HUES48 (cell line): ENCODE measurements around the gene ACSL5.
"Not testable (repeated sequence)": the region's sequence is repeated elsewhere in the genome, so short reads cannot be mapped to it uniquely, and the experiment has no call there.

Experiments
- H3K27ac ChIP-seq: one replicate; pipeline ENCODE4 v1.7.0; 2013; ENCODE audit warnings: low read depth, low read length, inconsistent platforms
- H3K27me3 ChIP-seq: 2 replicates; pipeline ENCODE4 v1.6.1; 2013; ENCODE audit warnings: mild to moderate bottlenecking, low read length; ENCODE audit not compliant: control insufficient read depth, insufficient read depth
- H3K36me3 ChIP-seq: 2 replicates; pipeline ENCODE4 v1.6.1; 2013; ENCODE audit warnings: low read length; ENCODE audit not compliant: control insufficient read depth, insufficient read depth
- H3K4me1 ChIP-seq: 2 replicates; pipeline ENCODE4 v1.6.1; 2013; ENCODE audit warnings: mild to moderate bottlenecking, low read length; ENCODE audit not compliant: control insufficient read depth, insufficient read depth
- H3K4me3 ChIP-seq: 2 replicates; pipeline ENCODE4 v1.5.1; 2013; ENCODE audit warnings: mild to moderate bottlenecking, low read depth, low read length
- H3K9ac ChIP-seq: 2 replicates; pipeline ENCODE4 v1.6.1; 2013; ENCODE audit warnings: mild to moderate bottlenecking, low read depth, low read length, moderate library complexity
- H3K9me3 ChIP-seq: 2 replicates; pipeline ENCODE4 v1.6.1; 2013; ENCODE audit warnings: low read length; ENCODE audit not compliant: control insufficient read depth, insufficient read depth

ACSL5 gene

DNA sequence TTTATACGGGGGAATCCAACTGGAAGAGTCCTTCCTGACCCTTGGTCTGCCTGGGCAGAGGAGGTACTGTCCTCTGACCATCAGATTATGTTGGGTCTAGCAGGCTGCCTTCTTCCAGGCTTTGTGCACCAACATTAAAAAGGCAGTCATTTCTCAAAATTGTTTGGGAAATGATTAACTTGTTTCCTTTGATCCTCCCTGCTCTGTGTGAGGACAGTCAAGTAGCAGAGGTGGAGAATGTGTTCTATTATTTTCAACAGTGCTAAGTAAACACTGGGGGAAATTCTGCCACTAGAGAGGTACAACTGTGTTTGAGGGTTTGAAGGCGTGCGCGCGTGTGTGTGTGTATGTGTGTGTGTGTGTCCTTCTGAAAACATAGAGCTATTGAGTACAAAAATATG is 20.6 kb downstream of the ACSL5 start:
- no peaks in the 10 kb centered on the region for H3K9me3 ChIP-seq
- no peak overlapping the region for H3K4me3 ChIP-seq
- no peaks in the 10 kb centered on the region for H3K4me1 ChIP-seq
- no peak overlapping the region for H3K9ac ChIP-seq
- no peaks in the 10 kb centered on the region for H3K36me3 ChIP-seq
- no peaks in the 10 kb centered on the region for H3K27me3 ChIP-seq
- no peak overlapping the region for H3K27ac ChIP-seq

DNA sequence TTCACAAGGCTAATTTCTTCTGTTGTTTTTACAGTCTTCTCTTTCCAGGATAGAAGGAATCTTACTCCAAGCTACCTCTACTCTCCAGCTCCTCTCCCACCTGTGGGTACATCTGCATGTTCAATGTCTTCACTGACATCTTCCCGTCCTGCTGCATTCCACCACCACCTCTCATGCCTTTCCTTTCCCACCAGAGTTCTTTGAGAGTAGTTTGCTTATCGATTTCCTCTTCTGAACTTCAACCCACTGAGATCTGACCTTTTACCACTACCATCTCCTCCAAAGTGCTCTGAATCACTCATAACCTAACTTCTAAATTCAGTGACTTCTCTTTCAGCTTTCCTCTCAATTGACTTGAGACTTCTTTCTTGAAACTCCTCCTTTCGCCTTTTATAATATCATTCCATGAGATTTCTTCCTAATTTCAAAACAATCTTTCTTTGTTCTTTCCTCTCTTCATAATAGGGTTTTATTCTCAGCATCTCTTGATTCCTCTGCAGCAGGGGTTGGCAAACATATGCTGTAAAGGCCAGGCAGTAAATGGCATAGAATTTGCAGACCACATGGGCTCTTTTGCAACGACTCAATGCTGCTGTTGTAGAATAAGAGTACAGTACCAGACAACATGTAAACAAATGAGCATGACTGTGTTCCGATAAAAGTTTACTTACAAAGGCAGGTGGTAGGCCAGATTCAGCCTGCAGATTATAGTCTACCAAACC is 22.1 kb downstream of the ACSL5 start:
- H3K27me3 ChIP-seq = no peaks in the 10 kb centered on the region
- no peak overlapping the region for H3K9ac ChIP-seq
- no peaks in the 10 kb centered on the region for H3K36me3 ChIP-seq
- no peaks in the 10 kb centered on the region for H3K9me3 ChIP-seq
- no peak overlapping the region for H3K4me3 ChIP-seq
- no peak overlapping the region for H3K27ac ChIP-seq
- no peaks in the 10 kb centered on the region for H3K4me1 ChIP-seq

DNA sequence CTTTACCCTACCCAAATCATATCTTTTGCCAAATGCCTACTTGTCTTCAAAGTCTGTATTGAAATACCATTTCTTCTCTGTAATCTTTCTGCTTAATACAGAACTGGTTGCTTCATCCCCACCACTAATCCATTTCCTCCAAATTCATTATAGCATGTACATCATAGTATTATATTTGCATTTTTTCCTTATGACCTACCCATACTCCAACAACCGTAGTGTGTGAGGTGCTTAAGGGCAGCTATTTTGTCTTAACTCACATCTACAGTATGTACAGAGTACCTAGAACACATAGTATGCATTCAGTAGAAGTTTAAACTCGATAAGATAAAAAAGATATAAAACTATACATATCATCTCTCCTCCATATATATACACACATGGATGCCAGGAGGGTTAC is 23.7 kb downstream of the ACSL5 start:
- Histone ChIP-seq H3K4me3 (no peak overlapping the region), H3K9ac (no peak overlapping the region), H3K36me3 (no peaks in the 10 kb centered on the region), H3K9me3 (no peaks in the 10 kb centered on the region), H3K27me3 (no peaks in the 10 kb centered on the region), H3K4me1 (no peaks in the 10 kb centered on the region), H3K27ac (no peak overlapping the region)

DNA sequence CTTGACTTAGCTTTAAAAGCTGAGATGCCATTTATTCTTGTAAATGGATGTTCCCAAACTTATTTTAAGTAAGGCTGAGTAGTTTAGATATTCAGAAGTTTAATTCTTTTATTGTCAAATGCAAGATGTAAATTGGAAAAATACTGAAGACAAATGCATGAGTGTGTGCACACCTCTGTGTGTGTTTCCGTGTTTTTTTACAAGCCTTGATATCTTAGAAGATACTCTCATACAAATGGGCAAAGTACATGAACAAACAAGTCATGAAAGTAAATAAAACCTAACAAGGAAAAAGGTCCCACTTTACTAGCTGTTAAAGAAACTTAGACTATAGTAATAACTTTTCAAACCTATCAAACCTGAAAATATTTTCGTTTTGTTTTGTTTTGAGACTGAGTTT is 29.0 kb downstream of the ACSL5 start:
- H3K4me1 ChIP-seq = no peaks in the 10 kb centered on the region
- no peak overlapping the region for H3K27ac ChIP-seq
- no peaks in the 10 kb centered on the region for H3K9me3 ChIP-seq
- no peaks in the 10 kb centered on the region for H3K27me3 ChIP-seq
- H3K9ac ChIP-seq = no peak overlapping the region
- H3K36me3 ChIP-seq = no peaks in the 10 kb centered on the region
- no peak overlapping the region for H3K4me3 ChIP-seq

DNA sequence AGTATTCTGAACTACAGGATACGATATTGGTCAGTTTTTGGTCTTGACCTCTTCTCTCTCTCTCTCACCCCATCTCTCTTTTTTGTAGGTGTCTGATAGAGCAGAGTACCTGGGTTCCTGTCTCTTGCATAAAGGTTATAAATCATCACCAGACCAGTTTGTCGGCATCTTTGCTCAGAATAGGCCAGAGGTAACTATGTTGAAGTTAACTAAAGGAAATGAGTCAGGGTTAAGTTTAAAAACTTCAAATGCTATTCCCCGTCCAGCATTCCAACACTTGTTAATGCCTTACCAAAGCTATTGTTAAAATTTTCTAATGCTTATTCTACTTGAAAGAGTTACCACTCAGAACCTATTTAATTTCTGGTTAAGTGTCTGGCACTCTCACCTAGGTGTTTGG is 30.7 kb downstream of the ACSL5 start:
- no peaks in the 10 kb centered on the region for H3K4me1 ChIP-seq
- no peaks in the 10 kb centered on the region for H3K9me3 ChIP-seq
- H3K36me3 ChIP-seq = no peaks in the 10 kb centered on the region
- H3K9ac ChIP-seq = no peak overlapping the region
- H3K27ac ChIP-seq = no peak overlapping the region
- no peak overlapping the region for H3K4me3 ChIP-seq
- no peaks in the 10 kb centered on the region for H3K27me3 ChIP-seq

DNA sequence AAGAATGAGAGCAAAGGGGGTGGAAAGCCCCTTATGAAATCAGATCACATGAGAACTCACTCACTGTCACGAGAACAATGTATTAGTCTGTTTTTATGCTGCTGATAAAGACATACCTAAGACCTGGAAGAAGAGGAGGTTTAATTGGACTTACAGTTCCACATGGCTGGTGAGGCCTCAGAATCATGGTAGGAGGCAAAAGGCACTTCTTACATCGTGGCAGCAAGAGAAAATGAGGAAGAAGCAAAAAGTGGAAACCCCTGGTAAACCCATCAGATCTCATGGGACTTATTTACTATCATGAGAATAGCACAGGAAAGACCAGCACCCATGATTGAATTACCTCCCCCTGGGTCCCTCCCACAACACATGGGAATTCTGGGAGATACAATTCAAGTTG is 32.9 kb downstream of the ACSL5 start:
- H3K4me1 ChIP-seq, H3K4me3 ChIP-seq, H3K9me3 ChIP-seq, H3K36me3 ChIP-seq, H3K27me3 ChIP-seq, H3K27ac ChIP-seq, H3K9ac ChIP-seq: not testable (repeated sequence)

DNA sequence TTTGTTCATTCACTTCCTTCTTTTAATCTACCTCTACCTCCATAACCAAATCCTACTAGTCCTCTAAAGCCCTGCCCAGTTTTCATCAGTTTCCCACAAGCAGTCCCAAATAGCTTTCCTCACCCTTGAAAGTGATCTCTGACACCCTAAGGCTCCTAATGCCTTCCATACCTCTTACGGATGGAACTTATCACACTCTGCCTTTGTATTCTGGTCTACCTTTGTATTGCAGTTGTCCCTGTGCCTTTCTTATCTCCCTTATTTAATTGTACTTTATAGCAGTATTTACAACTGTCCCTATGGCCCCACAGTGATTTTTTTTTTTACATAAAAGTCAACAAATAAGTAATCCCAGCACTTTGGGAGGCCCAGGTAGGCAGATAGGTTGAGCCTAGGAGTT is 33.8 kb downstream of the ACSL5 start:
- H3K36me3 ChIP-seq = no peaks in the 10 kb centered on the region
- H3K9me3 ChIP-seq = no peaks in the 10 kb centered on the region
- no peak overlapping the region for H3K27ac ChIP-seq
- H3K4me1 ChIP-seq = no peaks in the 10 kb centered on the region
- no peaks in the 10 kb centered on the region for H3K27me3 ChIP-seq
- no peak overlapping the region for H3K9ac ChIP-seq
- H3K4me3 ChIP-seq = no peak overlapping the region

DNA sequence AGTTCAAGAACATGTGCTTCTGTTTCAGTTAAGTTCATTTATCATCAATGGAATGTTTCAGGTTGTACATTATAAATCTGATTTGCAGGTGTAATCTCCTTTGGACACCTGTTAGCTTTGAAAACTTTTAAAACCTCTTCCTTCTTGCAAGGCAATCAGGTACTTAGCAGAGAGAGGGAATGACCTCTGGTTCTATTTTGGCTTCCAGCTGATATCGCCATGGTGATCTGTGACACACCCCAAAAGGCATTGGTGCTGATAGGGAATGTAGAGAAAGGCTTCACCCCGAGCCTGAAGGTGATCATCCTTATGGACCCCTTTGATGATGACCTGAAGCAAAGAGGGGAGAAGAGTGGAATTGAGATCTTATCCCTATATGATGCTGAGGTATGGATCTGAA is 35.4 kb downstream of the ACSL5 start:
- no peak overlapping the region for H3K9ac ChIP-seq
- no peaks in the 10 kb centered on the region for H3K27me3 ChIP-seq
- no peaks in the 10 kb centered on the region for H3K36me3 ChIP-seq
- H3K4me1 ChIP-seq = no peaks in the 10 kb centered on the region
- H3K27ac ChIP-seq = no peak overlapping the region
- no peak overlapping the region for H3K4me3 ChIP-seq
- H3K9me3 ChIP-seq = no peaks in the 10 kb centered on the region

DNA sequence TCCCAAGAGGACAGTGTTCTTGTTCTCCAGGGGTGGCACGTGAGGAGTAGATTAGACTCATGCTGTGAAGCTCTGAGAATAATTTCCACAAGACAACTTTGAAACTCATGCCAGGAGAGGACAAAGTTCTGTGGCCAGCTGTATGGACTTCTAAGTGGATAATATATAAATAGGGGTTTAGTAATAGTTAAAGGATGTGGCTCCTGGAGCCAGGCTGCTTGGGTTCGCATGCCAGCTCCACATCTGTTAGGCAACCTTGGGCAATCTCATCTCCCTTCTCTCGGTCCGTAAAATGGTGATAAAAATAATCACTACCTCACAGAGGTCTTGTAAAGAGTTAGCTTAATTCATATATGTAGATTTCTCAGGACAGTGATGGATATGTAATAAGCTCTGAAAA is 35.8 kb downstream of the ACSL5 start:
- H3K4me1 ChIP-seq = no peaks in the 10 kb centered on the region
- no peak overlapping the region for H3K9ac ChIP-seq
- no peaks in the 10 kb centered on the region for H3K27me3 ChIP-seq
- no peaks in the 10 kb centered on the region for H3K36me3 ChIP-seq
- H3K4me3 ChIP-seq = no peak overlapping the region
- no peak overlapping the region for H3K27ac ChIP-seq
- no peaks in the 10 kb centered on the region for H3K9me3 ChIP-seq

DNA sequence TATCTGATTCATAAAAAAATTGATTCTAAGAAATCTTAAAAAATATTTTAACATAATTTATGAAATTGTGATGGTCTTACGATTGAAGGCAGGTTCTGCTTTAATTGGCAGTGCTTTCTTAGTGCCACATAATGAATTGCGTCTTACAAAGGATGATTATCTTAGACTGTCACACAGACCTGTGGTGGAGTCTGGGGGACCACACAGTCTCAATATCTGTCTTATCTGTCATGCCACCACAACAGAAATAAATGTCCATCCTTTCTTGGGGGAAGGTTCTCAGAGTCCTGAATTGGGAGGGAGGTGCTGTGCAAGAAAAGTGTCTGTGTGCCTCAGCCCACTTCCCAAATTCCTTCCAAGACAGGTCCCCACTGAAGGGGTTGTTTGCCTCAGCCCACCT is 38.8 kb downstream of the ACSL5 start:
- H3K4me1 ChIP-seq = no peaks in the 10 kb centered on the region
- no peak overlapping the region for H3K27ac ChIP-seq
- H3K9me3 ChIP-seq = no peaks in the 10 kb centered on the region
- no peaks in the 10 kb centered on the region for H3K36me3 ChIP-seq
- no peak overlapping the region for H3K9ac ChIP-seq
- no peak overlapping the region for H3K4me3 ChIP-seq
- no peaks in the 10 kb centered on the region for H3K27me3 ChIP-seq

DNA sequence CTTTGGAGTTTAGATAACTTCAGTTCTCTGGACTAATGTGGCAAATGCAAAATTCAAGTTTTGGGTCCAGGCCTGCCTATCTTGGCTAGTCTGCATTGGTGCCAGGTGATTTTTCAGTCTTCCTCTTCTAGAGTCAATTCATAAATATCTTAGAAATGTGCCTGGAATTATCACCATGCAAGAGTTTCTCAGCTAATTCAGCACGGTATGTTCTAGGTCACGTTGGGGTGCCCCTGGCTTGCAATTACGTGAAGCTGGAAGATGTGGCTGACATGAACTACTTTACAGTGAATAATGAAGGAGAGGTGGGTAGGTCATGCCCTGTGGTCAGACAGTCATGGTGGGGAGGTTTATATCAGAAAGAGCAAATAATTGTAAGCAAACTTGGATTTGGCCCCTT is 47.8 kb downstream of the ACSL5 start:
- Histone ChIP-seq H3K9me3 (no peaks in the 10 kb centered on the region), H3K9ac (no peak overlapping the region), H3K4me3 (no peak overlapping the region), H3K27ac (no peak overlapping the region), H3K36me3 (no peaks in the 10 kb centered on the region), H3K4me1 (no peaks in the 10 kb centered on the region), H3K27me3 (no peaks in the 10 kb centered on the region)

DNA sequence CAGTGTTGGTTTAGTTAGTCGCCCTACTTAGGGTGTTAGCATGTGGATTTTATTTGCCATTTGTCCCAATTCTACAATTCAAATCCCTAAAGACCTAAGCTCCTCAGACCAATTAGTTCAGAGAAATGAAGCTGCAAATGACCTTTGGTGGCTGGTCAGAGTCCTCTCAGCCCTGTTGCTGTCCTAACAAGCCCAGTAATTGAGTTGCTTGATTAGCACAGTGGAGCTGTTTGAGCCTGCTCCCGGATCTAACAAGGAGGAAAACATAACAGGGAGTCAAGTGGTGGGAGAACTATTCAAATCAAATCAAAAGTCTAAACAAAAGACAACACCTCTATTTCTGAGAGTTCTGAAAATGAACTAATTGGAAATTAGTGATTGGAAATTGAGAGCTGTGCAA is 50.7 kb downstream of the ACSL5 start:
- H3K9ac ChIP-seq = no peak overlapping the region
- no peak overlapping the region for H3K27ac ChIP-seq
- H3K4me3 ChIP-seq = no peak overlapping the region
- H3K4me1 ChIP-seq = no peaks in the 10 kb centered on the region
- no peaks in the 10 kb centered on the region for H3K27me3 ChIP-seq
- H3K36me3 ChIP-seq = 0 out of 2 replicates have a peak, but pooled peaks cover 8% of the 10 kb centered on the region
- H3K9me3 ChIP-seq = no peaks in the 10 kb centered on the region
